HG02610 (cell line): ENCODE results near the gene RTN4IP1.
A peak's percentile ranks its signal among the peaks of the same experiment; 100 is the strongest.

ENCODE experiments used
- ATAC-seq: cut with Tn5 transposase; IDR thresholded peaks from one replicate; pipeline ENCODE4 v1.9.1; 2021; ENCODE audit warnings: mild to moderate bottlenecking, moderate library complexity; ENCODE audit not compliant: unreplicated experiment

RTN4IP1 gene, protein sequence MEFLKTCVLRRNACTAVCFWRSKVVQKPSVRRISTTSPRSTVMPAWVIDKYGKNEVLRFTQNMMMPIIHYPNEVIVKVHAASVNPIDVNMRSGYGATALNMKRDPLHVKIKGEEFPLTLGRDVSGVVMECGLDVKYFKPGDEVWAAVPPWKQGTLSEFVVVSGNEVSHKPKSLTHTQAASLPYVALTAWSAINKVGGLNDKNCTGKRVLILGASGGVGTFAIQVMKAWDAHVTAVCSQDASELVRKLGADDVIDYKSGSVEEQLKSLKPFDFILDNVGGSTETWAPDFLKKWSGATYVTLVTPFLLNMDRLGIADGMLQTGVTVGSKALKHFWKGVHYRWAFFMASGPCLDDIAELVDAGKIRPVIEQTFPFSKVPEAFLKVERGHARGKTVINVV

GRCh38 chr6:106629103-106629858 lies at the start of gene RTN4IP1, which contains the start of gene QRSL1:
RTN4IP1 (minus strand) TSS chr6:106629498; CDS start chr6:106629021, 477 bp downstream.
QRSL1 (plus strand) TSS chr6:106629578; CDS start chr6:106629682, 104 bp downstream.
- ATAC-seq = peak; percentile 80

DNA sequence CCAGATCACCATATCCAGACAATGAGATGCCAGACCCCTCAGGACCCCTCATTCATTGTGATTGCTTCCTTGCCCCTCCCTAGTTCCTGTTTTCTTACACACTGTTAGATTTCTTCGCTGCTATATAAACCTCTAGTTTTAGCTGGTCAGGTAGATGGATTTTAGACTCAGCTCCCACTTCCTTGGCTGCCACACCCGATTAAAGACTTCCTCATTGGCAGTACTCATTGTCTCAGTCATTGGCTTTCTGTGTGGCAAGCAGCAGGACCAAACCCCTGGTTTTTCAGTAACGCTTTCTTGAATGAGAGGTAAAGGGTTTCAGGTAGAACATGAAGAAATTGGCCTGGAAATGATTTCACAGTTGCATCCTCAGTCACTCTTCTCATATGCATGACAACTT lies 48.0 kb upstream of the RTN4IP1 start:
- ATAC-seq = no peak

GRCh38 chr6:106674541-106675229 lies 45.4 kb upstream of the RTN4IP1 start:
- ATAC-seq = no peak

DNA sequence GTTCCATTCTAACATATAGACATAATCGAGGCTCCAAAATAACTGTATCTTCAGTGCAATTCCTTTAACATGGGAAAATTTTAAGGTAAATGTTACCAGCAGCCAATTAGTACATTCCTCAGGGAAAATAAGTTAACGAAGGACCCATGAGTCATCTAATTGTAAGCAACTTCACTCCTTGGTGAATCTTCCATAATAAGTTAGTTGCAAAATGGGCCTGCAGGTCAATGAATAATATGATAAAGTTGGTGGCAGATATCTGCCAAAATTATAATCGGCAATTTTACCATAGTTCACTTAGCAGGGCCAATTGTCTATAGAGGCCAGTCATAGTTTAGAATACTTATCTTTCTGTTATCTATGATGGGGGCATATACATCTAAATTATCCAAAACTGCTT lies 42.4 kb upstream of the RTN4IP1 start:
- ATAC-seq = no peak

GRCh38 chr6:106670236-106670635 lies 40.9 kb upstream of the RTN4IP1 start:
- no peak for ATAC-seq

- no peak for ATAC-seq
Measured at GRCh38 chr6:106667022-106667402, 37.7 kb upstream of the RTN4IP1 start.

DNA sequence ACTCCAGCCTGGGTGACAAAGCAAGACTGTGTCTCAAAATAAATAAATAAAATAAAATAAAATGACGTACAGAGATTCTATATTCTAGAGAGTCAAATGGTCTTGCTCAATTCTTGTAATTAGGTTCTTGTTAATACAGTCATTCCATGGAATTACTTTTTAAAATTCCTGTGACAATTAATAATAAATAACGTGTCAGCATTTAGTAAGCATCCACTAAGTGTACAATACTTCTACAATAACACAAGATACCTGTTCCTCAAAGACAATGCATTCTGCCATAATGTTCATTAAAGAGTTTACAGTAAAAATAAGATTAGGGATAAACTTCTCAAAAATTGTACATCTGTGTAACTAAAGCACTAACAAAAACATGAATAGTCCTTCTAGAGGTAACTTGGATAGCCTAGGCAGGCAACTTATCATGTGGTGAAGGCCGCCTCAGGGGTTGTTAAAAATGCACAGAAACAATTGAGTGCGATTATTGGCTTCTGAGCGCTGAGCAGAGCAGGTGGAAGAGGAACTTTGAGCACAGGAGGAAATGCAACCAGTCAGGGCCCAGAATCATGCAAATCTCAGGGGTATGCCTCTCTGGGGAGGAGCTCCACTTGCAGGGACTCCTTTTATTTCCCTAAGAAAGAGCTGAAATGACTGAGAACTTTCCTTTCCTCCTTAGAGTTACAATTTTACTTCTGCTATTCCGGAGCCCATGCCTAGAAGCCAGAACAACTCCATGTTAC lies 37.2 kb upstream of the RTN4IP1 start:
- peak; percentile 96 for ATAC-seq

DNA sequence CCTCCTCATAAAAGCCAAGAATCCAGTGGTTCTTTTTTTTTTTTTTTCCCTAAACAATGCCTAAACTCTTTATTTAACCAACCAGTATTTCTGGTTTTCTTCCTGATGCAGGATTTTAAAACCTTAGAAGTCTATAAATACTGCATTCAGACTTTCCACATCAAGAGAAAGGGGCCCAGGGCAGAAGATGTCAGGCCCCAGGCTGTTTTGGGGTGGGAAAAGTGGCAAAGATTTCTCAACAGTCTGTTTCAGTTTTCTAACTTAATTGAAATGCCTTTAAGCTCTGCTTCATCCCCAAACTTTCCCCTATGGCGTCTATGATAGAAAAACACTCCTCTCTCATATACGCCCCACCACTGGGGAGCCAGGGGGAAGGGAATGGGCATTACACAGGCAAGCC lies 33.2 kb upstream of the RTN4IP1 start:
- no peak for ATAC-seq

DNA sequence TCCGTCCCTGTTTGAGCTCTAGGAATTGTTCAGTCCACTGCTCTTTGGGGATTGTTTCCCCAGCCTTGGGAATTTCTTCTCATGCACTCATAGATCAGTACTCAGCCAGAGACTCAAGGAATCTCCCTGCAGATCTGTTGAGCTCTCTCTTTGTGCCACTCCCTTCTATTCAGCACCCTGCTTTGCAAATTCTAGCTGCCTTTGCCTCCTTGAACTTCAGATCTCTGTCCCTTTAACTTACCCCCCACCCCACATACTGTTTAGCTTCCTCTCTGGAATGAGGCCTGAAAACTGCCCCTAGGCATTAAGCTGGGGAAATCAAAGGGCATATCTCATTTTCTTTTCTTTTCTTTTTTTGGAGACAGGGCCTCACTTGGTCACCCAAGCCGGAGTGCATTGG lies 30.6 kb upstream of the RTN4IP1 start:
- ATAC-seq = no peak

DNA sequence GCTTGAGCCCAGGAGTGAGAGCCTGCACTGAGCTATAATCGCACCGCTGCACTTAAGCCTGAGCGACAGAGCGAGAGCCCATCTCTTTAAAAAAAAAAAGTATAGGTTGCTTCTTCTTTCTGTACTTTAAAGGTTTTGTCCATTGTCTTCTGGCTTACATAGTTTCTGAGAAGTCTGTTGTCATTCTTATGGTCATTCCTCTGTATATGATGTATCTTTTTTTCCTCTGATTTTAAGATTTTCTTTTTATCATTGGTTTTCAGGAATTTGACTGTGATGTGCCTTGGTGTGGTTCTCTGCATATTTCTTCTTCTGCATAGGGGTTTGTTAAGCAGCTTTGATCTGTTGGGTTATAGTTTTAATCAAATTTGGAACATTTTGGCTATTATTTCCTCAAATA lies 29.2 kb upstream of the RTN4IP1 start:
- no peak for ATAC-seq

- peak; percentile 95 for ATAC-seq
Measured at GRCh38 chr6:106648651-106649308, 19.5 kb upstream of the RTN4IP1 start.

GRCh38 chr6:106643061-106643460 lies 13.8 kb upstream of the RTN4IP1 start:
- no peak for ATAC-seq

GRCh38 chr6:106642476-106642875 lies 13.2 kb upstream of the RTN4IP1 start:
- ATAC-seq = no peak

GRCh38 chr6:106639812-106640211 lies 10.5 kb upstream of the RTN4IP1 start:
- no peak for ATAC-seq

- ATAC-seq = peak; percentile 76
Measured at GRCh38 chr6:106637717-106638341, 8.5 kb upstream of the RTN4IP1 start.

- ATAC-seq = peak; percentile 26
Measured at GRCh38 chr6:106637051-106637716, 7.9 kb upstream of the RTN4IP1 start.

GRCh38 chr6:106634565-106634964 lies 5.3 kb upstream of the RTN4IP1 start:
- ATAC-seq = no peak

- no peak for ATAC-seq
Measured at GRCh38 chr6:106631346-106631745, 2.0 kb upstream of the RTN4IP1 start.

- ATAC-seq = no peak
Measured at GRCh38 chr6:106630366-106630765, 1.1 kb upstream of the RTN4IP1 start.
